Ishikawa (cell line): ENCODE results near the gene CAPN6.

Source experiments
- CEBPB ChIP-seq: IDR thresholded peaks from 2 replicates; pipeline ENCODE4 v1.6.1; 2012
- CREB1 ChIP-seq: IDR thresholded peaks from 2 replicates; pipeline ENCODE4 v1.6.1; 2012; ENCODE audit warnings: low read depth
- EGR1 ChIP-seq: IDR thresholded peaks from 2 replicates; pipeline ENCODE4 v1.6.1; 2012
- EP300 ChIP-seq: IDR thresholded peaks from 2 replicates; pipeline ENCODE4 v1.6.1; 2012; ENCODE audit warnings: borderline replicate concordance
- FOXM1 ChIP-seq: IDR thresholded peaks from 2 replicates; pipeline ENCODE4 v1.6.1; 2012; ENCODE audit warnings: low read depth, borderline replicate concordance
- NFIC ChIP-seq: IDR thresholded peaks from 2 replicates; pipeline ENCODE4 v1.6.1; 2012
- RAD21 ChIP-seq: IDR thresholded peaks from 2 replicates; pipeline ENCODE4 v1.6.1; 2012; ENCODE audit warnings: low read depth
- TAF1 ChIP-seq: IDR thresholded peaks from 2 replicates; pipeline ENCODE4 v1.6.1; 2012; ENCODE audit warnings: low read depth, mild to moderate bottlenecking
- TCF12 ChIP-seq: IDR thresholded peaks from 2 replicates; pipeline ENCODE4 v1.6.1; 2012; ENCODE audit warnings: low read depth
- TEAD4 ChIP-seq: IDR thresholded peaks from 2 replicates; pipeline ENCODE4 v1.6.1; 2012
- YY1 ChIP-seq: IDR thresholded peaks from 2 replicates; pipeline ENCODE4 v1.6.1; 2012; ENCODE audit warnings: low read depth
- ZBTB7A ChIP-seq: IDR thresholded peaks from 2 replicates; pipeline ENCODE4 v1.6.1; 2012; ENCODE audit warnings: low read depth
- TF ChIP-seq, protein P1 (sequence below): IDR thresholded peaks from 2 replicates; pipeline ENCODE4 v1.6.1; 2012
- TF ChIP-seq, protein P2 (sequence below): IDR thresholded peaks from 2 replicates; pipeline ENCODE4 v1.6.1; 2012; ENCODE audit warnings: low read depth, mild to moderate bottlenecking
- TF ChIP-seq, protein P3 (sequence below): IDR thresholded peaks from 2 replicates; pipeline ENCODE4 v1.6.1; 2012

CAPN6 gene

DNA sequence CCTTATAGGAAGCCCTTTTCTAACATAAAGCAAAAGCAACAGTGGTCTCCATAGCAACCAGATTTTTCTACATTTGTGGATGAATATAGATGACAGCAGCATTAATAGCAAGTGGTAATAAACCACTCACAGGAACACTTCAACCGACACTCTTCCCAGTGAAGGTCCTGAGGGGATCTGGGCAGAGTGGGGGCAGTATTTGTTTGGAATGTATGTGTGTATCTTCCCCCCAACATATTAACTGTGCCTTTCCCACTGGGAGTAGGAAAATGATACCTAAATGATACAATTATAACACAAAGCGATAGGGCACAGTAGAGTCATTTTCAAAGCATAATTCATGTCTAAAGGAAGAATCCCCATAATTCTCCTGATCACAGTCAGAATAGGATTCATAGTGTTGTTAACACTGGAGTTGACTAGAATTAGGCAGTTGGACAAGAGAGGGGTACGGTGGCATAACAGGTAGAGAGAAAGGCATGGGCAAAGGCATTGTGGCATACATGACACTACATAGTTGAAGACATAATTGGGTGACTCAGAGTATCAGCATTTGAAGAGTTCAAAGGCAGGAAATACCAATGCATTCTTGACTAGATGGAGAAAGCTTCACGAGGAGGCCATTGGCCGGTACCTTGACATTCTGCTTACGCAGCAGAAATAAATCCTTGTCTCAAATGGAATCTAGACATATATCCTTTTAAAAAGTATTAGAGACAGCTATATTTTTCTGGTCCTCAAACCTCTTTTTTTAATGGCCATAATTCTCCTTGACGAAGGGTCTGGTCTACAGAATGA, 15.2 kb downstream of the CAPN6 start:
- TF ChIP-seq TAF1 (no peak), CREB1 (no peak), RAD21 (no peak), NFIC (no peak)
- TF ChIP-seq, protein P1, sequence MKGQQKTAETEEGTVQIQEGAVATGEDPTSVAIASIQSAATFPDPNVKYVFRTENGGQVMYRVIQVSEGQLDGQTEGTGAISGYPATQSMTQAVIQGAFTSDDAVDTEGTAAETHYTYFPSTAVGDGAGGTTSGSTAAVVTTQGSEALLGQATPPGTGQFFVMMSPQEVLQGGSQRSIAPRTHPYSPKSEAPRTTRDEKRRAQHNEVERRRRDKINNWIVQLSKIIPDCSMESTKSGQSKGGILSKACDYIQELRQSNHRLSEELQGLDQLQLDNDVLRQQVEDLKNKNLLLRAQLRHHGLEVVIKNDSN, result no peak

DNA sequence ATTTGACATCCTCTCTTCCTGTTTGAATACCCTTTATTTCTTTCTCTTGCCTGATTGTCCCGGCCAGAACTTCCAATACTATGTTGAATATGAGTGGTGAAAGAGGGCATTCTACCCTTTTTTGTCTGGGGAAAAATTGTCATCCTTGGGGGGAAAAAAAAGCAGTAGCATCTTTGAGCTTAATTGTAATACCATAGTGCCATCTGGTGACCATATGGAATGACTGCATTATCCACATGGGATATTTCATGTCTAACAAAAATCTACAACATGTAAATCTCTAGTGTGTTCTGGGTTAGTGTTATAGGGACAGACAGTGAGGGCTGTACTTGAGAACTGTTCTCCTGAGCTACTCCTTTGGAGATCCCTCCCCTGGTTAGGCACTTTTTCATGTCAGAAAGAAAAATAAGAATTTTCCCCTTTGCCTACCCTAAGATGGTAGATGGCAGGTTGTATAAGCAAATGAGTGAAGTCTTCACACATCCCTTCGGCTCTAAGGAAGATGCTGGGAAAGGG, 26.0 kb downstream of the CAPN6 start:
- TF ChIP-seq TEAD4 (no peak), RAD21 (peak; percentile 48)

DNA sequence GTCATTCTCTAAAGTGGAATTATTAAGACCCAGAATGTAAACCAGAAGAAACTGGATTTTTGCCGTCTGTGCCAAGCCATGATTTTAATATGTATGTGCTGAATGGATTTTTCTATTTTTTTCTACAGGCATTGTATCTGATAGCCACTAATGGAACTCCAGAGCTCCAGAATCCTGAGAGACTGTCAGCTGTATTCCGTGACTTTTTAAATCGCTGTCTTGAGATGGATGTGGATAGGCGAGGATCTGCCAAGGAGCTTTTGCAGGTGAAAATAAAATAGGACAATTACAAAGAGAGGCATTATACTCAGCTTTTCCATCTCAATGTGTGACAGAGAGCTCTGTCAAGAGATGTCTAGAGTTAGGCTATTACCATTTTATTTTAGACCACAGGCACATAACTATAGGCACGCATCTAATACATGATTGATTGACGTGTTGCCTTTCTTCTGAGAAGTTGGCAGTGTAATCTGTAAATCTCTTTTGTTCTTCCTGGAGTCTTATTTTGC, 53.9 kb downstream of the CAPN6 start:
- no peak for TF ChIP-seq EP300
- no peak for TF ChIP-seq CEBPB
- no peak for TF ChIP-seq ZBTB7A
- no peak for TF ChIP-seq YY1
- TF ChIP-seq FOXM1, result no peak
- no peak for TF ChIP-seq NFIC
- no peak for TF ChIP-seq TEAD4
- TF ChIP-seq EGR1, result no peak
- TF ChIP-seq CREB1, result no peak
- TF ChIP-seq TCF12, result no peak
- TF ChIP-seq, protein P2, sequence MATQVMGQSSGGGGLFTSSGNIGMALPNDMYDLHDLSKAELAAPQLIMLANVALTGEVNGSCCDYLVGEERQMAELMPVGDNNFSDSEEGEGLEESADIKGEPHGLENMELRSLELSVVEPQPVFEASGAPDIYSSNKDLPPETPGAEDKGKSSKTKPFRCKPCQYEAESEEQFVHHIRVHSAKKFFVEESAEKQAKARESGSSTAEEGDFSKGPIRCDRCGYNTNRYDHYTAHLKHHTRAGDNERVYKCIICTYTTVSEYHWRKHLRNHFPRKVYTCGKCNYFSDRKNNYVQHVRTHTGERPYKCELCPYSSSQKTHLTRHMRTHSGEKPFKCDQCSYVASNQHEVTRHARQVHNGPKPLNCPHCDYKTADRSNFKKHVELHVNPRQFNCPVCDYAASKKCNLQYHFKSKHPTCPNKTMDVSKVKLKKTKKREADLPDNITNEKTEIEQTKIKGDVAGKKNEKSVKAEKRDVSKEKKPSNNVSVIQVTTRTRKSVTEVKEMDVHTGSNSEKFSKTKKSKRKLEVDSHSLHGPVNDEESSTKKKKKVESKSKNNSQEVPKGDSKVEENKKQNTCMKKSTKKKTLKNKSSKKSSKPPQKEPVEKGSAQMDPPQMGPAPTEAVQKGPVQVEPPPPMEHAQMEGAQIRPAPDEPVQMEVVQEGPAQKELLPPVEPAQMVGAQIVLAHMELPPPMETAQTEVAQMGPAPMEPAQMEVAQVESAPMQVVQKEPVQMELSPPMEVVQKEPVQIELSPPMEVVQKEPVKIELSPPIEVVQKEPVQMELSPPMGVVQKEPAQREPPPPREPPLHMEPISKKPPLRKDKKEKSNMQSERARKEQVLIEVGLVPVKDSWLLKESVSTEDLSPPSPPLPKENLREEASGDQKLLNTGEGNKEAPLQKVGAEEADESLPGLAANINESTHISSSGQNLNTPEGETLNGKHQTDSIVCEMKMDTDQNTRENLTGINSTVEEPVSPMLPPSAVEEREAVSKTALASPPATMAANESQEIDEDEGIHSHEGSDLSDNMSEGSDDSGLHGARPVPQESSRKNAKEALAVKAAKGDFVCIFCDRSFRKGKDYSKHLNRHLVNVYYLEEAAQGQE, result no peak
- no peak for TF ChIP-seq RAD21
- TF ChIP-seq TAF1, result no peak
- TF ChIP-seq, protein P1, result no peak
- TF ChIP-seq, protein P3, sequence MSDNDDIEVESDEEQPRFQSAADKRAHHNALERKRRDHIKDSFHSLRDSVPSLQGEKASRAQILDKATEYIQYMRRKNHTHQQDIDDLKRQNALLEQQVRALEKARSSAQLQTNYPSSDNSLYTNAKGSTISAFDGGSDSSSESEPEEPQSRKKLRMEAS, result no peak

DNA sequence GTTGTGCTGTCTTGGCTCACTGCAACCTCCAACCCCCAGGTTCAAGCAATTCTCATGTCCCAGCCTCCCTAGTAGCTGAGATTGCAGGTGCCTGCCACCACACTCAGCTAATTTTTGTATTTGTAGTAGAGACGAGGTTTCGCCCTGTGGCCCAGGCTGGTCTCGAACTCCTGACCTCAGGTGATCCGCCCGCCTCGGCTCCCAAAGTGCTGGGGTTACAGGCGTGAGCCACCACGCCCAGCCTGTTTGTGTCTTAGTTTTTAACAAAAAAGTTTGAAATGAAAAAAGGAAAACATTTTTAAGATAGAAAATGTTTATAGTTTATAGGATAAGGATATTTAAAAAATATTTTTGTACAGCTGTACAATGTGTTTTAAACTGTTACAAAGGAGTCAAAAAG, 62.4 kb downstream of the CAPN6 start:
- TF ChIP-seq RAD21, result no peak

DNA sequence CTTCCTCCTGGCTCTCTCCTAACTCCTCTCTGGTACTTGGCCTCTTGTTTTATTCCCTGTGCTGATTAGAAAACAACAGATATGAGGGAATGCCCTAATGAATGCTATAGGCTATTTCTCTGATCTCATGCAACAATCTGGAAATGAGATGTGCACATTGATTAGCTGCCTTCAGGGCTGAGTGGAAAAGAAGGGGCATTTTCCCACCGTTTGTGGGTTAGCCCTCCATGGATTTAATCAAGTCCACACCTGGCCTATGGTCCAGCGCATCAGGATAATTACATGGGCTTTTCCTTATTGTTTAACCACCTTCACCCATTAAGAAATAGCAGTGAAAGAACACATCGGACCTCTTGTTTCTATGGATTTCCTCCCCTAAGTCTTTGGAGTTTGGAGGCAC, 70.0 kb downstream of the CAPN6 start:
- TF ChIP-seq EP300 (no peak), TCF12 (no peak), ZBTB7A (no peak), CREB1 (no peak), NFIC (no peak), CEBPB (no peak), FOXM1 (no peak), YY1 (no peak), TEAD4 (no peak)
- TF ChIP-seq, protein P3, result no peak
- TF ChIP-seq, protein P2, result no peak
- TF ChIP-seq, protein P1, result no peak

DNA sequence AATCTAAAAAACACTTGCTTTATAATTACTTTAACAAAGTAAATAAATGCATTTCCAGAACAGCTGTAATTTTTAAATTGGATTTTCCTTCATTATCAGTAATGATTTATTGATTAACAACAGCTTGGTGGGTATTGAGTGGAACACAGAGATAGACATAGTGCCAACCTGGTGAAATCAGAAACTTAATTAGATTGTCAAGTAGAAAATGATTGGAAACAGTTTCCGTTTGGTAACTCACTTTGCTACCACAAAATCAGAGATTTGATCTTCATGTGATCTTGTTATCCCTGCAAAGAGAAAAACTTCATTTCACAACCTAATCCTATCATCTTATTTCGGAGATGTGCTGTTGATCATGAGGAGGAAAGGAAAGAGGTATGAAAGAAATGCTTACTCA, 70.8 kb downstream of the CAPN6 start:
- TF ChIP-seq TCF12, result no peak
- TF ChIP-seq, protein P1, result no peak
- TF ChIP-seq, protein P2, result no peak
- no peak for TF ChIP-seq NFIC
- TF ChIP-seq FOXM1, result no peak
- no peak for TF ChIP-seq RAD21
- TF ChIP-seq ZBTB7A, result no peak
- TF ChIP-seq YY1, result no peak
- no peak for TF ChIP-seq TAF1
- TF ChIP-seq EGR1, result no peak
- TF ChIP-seq EP300, result no peak
- TF ChIP-seq CREB1, result no peak
- TF ChIP-seq TEAD4, result no peak
- TF ChIP-seq, protein P3, result no peak
